Activated CD4-positive, alpha-beta memory T cell treated with anti-CD3 and anti-CD28 coated beads, Interleukin-2, amount 10 ng/mL, durations not matched to agents 7 days and 5 days (primary cell): Measurements from ENCODE around the gene LPAR1. TPM values are rescaled to one million over a fixed set of nuclear protein-coding genes. Genes with fewer than 3 reads are reported as not detected.

ENCODE experiments used
- CTCF ChIA-PET: fragments of 350-600 bp; sonication (Branson Sonifier 250); formaldehyde crosslinking; loops from one replicate; lab custom pipeline; 2021; ENCODE audit warnings: antibody characterized with exemption, inconsistent platforms; lab: Charles Lee
- POLR2A ChIA-PET: fragments of 350-600 bp; sonication (Branson Sonifier 250); formaldehyde crosslinking; loops from one replicate; lab custom pipeline; 2021; ENCODE audit warnings: antibody characterized with exemption; lab: Charles Lee
- DNase-seq: peaks from one replicate; pipeline ENCODE4 v3.0.0-alpha.2; 2020
- H3K27ac Mint-ChIP-seq: one replicate; pipeline ENCODE4 v1.8.0; 2021; ENCODE audit warnings: mild to moderate bottlenecking, mixed read lengths
- H3K27me3 Mint-ChIP-seq: one replicate; pipeline ENCODE4 v1.8.0; 2021; ENCODE audit warnings: mixed read lengths
- H3K36me3 Mint-ChIP-seq: one replicate; pipeline ENCODE4 v1.8.0; 2021; ENCODE audit warnings: low read depth, mixed read lengths
- H3K4me1 Mint-ChIP-seq: one replicate; pipeline ENCODE4 v1.8.0; 2021; ENCODE audit warnings: mixed read lengths
- H3K4me3 Mint-ChIP-seq: one replicate; pipeline ENCODE4 v1.8.0; 2021; ENCODE audit warnings: mild to moderate bottlenecking, mixed read lengths
- H3K9me3 Mint-ChIP-seq: one replicate; pipeline ENCODE4 v1.8.0; 2021; ENCODE audit warnings: mixed read lengths
- total RNA-seq, 2 experiments: library from RNA; stranded (reverse); gene quantifications; one replicate each; pipeline ENCODE4 v1.2.3, GENCODE V29; 2021

Gene LPAR1
- total RNA-seq, 2 experiments from 2014 or later: not detected

- H3K36me3 Mint-ChIP-seq: no peaks in the 10 kb centered on the region
- no peak overlapping the region for H3K27ac Mint-ChIP-seq
- DNase-seq: no peak
- ChIA-PET POLR2A (no interaction called here), CTCF (no interaction called here)
- no peaks in the 10 kb centered on the region for H3K27me3 Mint-ChIP-seq
- H3K4me1 Mint-ChIP-seq: no peaks in the 10 kb centered on the region
- no peaks in the 10 kb centered on the region for H3K9me3 Mint-ChIP-seq
- no peak overlapping the region for H3K4me3 Mint-ChIP-seq
Observed at GRCh38 chr9:110980261-110980660, 58.0 kb downstream of the LPAR1 start.

GRCh38 chr9:110979636-110980035 lies 58.6 kb downstream of the LPAR1 start:
- Mint-ChIP-seq H3K9me3 (no peaks in the 10 kb centered on the region), H3K4me3 (no peak overlapping the region), H3K27me3 (no peaks in the 10 kb centered on the region), H3K27ac (no peak overlapping the region), H3K36me3 (no peaks in the 10 kb centered on the region), H3K4me1 (no peaks in the 10 kb centered on the region)
- DNase-seq: no peak
- POLR2A ChIA-PET: no interaction called here
- CTCF ChIA-PET: no interaction called here

GRCh38 chr9:110978516-110978915 lies 59.8 kb downstream of the LPAR1 start:
- no peak for DNase-seq
- Mint-ChIP-seq H3K9me3 (no peaks in the 10 kb centered on the region), H3K4me1 (no peaks in the 10 kb centered on the region), H3K4me3 (no peak overlapping the region), H3K27me3 (no peaks in the 10 kb centered on the region), H3K36me3 (no peaks in the 10 kb centered on the region), H3K27ac (no peak overlapping the region)
- ChIA-PET POLR2A (no interaction called here), CTCF (no interaction called here)

GRCh38 chr9:110977259-110977709 lies 61.0 kb downstream of the LPAR1 start:
- Mint-ChIP-seq H3K9me3 (no peaks in the 10 kb centered on the region), H3K4me1 (no peaks in the 10 kb centered on the region), H3K36me3 (no peaks in the 10 kb centered on the region), H3K27me3 (no peaks in the 10 kb centered on the region), H3K27ac (no peak overlapping the region), H3K4me3 (no peak overlapping the region)
- CTCF ChIA-PET: no interaction called here
- no peak for DNase-seq
- POLR2A ChIA-PET: no interaction called here

- no peak overlapping the region for H3K4me3 Mint-ChIP-seq
- no peaks in the 10 kb centered on the region for H3K27me3 Mint-ChIP-seq
- H3K9me3 Mint-ChIP-seq: no peaks in the 10 kb centered on the region
- ChIA-PET POLR2A (no interaction called here), CTCF (no interaction called here)
- no peaks in the 10 kb centered on the region for H3K36me3 Mint-ChIP-seq
- DNase-seq: no peak
- H3K4me1 Mint-ChIP-seq: no peaks in the 10 kb centered on the region
- no peak overlapping the region for H3K27ac Mint-ChIP-seq
Observed at GRCh38 chr9:110975969-110976368, 62.3 kb downstream of the LPAR1 start.

GRCh38 chr9:110975278-110975677 lies 63.0 kb downstream of the LPAR1 start:
- POLR2A ChIA-PET: no interaction called here
- H3K4me3 Mint-ChIP-seq: no peak overlapping the region
- no peaks in the 10 kb centered on the region for H3K4me1 Mint-ChIP-seq

GRCh38 chr9:110971705-110972104 lies 66.6 kb downstream of the LPAR1 start:
- no peaks in the 10 kb centered on the region for H3K4me1 Mint-ChIP-seq
- H3K9me3 Mint-ChIP-seq: no peaks in the 10 kb centered on the region
- H3K36me3 Mint-ChIP-seq: no peaks in the 10 kb centered on the region
- no peak for DNase-seq
- H3K27ac Mint-ChIP-seq: no peak overlapping the region
- H3K4me3 Mint-ChIP-seq: no peak overlapping the region
- POLR2A ChIA-PET: no interaction called here
- CTCF ChIA-PET: no interaction called here
- no peaks in the 10 kb centered on the region for H3K27me3 Mint-ChIP-seq

More at GRCh38 chr9:110975278-110975677, 63.0 kb downstream of the LPAR1 start:
- H3K9me3 Mint-ChIP-seq: no peaks in the 10 kb centered on the region
- H3K27ac Mint-ChIP-seq: no peak overlapping the region
- H3K36me3 Mint-ChIP-seq: no peaks in the 10 kb centered on the region
- CTCF ChIA-PET: no interaction called here
- no peak for DNase-seq
- H3K27me3 Mint-ChIP-seq: no peaks in the 10 kb centered on the region

- H3K4me3 Mint-ChIP-seq: no peak overlapping the region
- ChIA-PET POLR2A (no interaction called here), CTCF (no interaction called here)
- no peaks in the 10 kb centered on the region for H3K9me3 Mint-ChIP-seq
- H3K4me1 Mint-ChIP-seq: no peaks in the 10 kb centered on the region
- no peak overlapping the region for H3K27ac Mint-ChIP-seq
- no peaks in the 10 kb centered on the region for H3K36me3 Mint-ChIP-seq
- no peak for DNase-seq
- H3K27me3 Mint-ChIP-seq: no peaks in the 10 kb centered on the region
Observed at GRCh38 chr9:110971234-110971633, 67.0 kb downstream of the LPAR1 start.

GRCh38 chr9:110969971-110970386 lies 68.3 kb downstream of the LPAR1 start:
- H3K27ac Mint-ChIP-seq: no peak overlapping the region
- no peaks in the 10 kb centered on the region for H3K27me3 Mint-ChIP-seq
- no peaks in the 10 kb centered on the region for H3K4me1 Mint-ChIP-seq
- no peaks in the 10 kb centered on the region for H3K9me3 Mint-ChIP-seq
- DNase-seq: no peak
- no peaks in the 10 kb centered on the region for H3K36me3 Mint-ChIP-seq
- H3K4me3 Mint-ChIP-seq: no peak overlapping the region
- ChIA-PET CTCF (no interaction called here), POLR2A (no interaction called here)

GRCh38 chr9:110968096-110968495 lies 70.2 kb downstream of the LPAR1 start:
- no peaks in the 10 kb centered on the region for H3K27me3 Mint-ChIP-seq

GRCh38 chr9:110967196-110967595 lies 71.1 kb downstream of the LPAR1 start:
- Mint-ChIP-seq H3K4me1 (no peaks in the 10 kb centered on the region), H3K36me3 (no peaks in the 10 kb centered on the region), H3K27ac (no peak overlapping the region), H3K4me3 (no peak overlapping the region), H3K9me3 (peaks cover under 1% of the 10 kb centered on the region), H3K27me3 (no peaks in the 10 kb centered on the region)
- no peak for DNase-seq
- POLR2A ChIA-PET: no interaction called here
- CTCF ChIA-PET: no interaction called here

More at GRCh38 chr9:110968096-110968495, 70.2 kb downstream of the LPAR1 start:
- Mint-ChIP-seq H3K4me1 (no peaks in the 10 kb centered on the region), H3K36me3 (no peaks in the 10 kb centered on the region), H3K9me3 (no peaks in the 10 kb centered on the region), H3K4me3 (no peak overlapping the region), H3K27ac (no peak overlapping the region)
- ChIA-PET CTCF (no interaction called here), POLR2A (no interaction called here)
- no peak for DNase-seq

- Mint-ChIP-seq H3K4me3 (no peak overlapping the region), H3K4me1 (no peaks in the 10 kb centered on the region), H3K27me3 (no peaks in the 10 kb centered on the region), H3K36me3 (no peaks in the 10 kb centered on the region), H3K27ac (no peak overlapping the region), H3K9me3 (peaks cover 18% of the 10 kb centered on the region)
- DNase-seq: no peak
- ChIA-PET CTCF (no interaction called here), POLR2A (no interaction called here)
Observed at GRCh38 chr9:110960288-110960687, 78.0 kb downstream of the LPAR1 start.

GRCh38 chr9:110958847-110959246 lies 79.4 kb downstream of the LPAR1 start:
- H3K27ac Mint-ChIP-seq: no peak overlapping the region
- H3K4me3 Mint-ChIP-seq: no peak overlapping the region
- CTCF ChIA-PET: no interaction called here
- no peak for DNase-seq
- no peaks in the 10 kb centered on the region for H3K4me1 Mint-ChIP-seq
- POLR2A ChIA-PET: no interaction called here
- peaks cover 18% of the 10 kb centered on the region for H3K9me3 Mint-ChIP-seq
- H3K36me3 Mint-ChIP-seq: no peaks in the 10 kb centered on the region
- no peaks in the 10 kb centered on the region for H3K27me3 Mint-ChIP-seq

- POLR2A ChIA-PET: no interaction called here
- no peak for DNase-seq
- no peaks in the 10 kb centered on the region for H3K27me3 Mint-ChIP-seq
- H3K4me3 Mint-ChIP-seq: no peak overlapping the region
- no peaks in the 10 kb centered on the region for H3K36me3 Mint-ChIP-seq
- H3K4me1 Mint-ChIP-seq: no peaks in the 10 kb centered on the region
- CTCF ChIA-PET: no interaction called here
- H3K9me3 Mint-ChIP-seq: peaks cover 18% of the 10 kb centered on the region
- no peak overlapping the region for H3K27ac Mint-ChIP-seq
Observed at GRCh38 chr9:110954822-110955291, 83.4 kb downstream of the LPAR1 start.
